ENCODE measurements around the gene ASCC1.
"Not testable (repeated sequence)": the region's sequence is repeated elsewhere in the genome, so short reads cannot be mapped to it uniquely, and the experiment has no call there.

The ASCC1 gene

DNA sequence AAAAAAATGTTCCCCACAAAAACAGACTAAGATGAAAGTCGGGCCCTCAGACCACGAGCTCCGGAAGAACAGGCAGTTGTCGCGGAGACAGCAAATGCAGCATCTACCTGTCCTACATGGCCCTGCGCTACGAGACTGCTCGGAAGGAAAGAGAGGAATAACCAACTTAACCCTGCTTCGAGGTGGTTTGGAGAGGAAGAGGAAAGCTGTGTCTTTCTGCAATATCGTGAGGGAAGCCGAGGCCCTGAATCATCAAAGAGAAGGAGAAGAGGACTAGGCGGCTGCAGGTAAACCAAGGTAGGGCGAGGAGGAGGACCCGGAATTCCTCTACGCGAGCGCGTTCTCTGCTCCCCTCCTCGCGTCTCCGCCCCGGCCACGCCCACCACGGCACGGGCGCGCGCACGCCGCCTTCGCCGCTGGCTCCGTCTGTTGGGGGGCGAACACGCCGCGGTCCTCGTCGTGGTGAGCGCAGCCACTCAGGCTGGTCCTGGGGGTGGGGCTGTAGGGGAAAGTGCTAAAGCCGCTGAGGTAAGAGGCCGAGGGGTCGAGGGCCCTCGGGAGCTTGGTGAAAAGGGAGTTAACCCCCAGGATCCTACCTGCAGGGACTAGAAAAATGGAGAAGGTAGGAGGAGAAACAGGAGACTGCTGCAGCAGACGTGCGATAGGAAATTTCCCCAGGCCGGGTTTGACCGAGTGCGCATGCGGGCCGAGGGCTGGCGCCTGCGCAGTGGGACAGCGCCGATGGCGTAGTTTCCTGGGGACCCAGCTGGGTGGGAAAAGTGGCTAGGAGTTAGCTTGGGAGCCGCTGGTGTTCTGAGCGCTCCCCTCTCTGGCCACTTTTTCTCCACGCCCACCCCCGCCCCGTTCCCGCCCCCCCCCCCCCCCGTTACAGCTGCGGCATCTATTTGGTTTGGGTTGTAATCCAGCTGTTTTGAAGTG lies at the start of gene ASCC1, which contains the start of gene ANAPC16:
ASCC1 (minus strand) TSS at position 666 of the 939 bp plus-strand sequence. CDS start 2,978 bp downstream, outside the sequence.
ANAPC16 (plus strand) TSS at position 402 of the 939 bp plus-strand sequence. CDS start 7,903 bp downstream, outside the sequence.
- DNase-seq, result peak; percentile 97

GRCh38 chr10:72265508-72265907 lies 49.4 kb upstream of the ASCC1 start:
- DNase-seq, result no peak

DNA sequence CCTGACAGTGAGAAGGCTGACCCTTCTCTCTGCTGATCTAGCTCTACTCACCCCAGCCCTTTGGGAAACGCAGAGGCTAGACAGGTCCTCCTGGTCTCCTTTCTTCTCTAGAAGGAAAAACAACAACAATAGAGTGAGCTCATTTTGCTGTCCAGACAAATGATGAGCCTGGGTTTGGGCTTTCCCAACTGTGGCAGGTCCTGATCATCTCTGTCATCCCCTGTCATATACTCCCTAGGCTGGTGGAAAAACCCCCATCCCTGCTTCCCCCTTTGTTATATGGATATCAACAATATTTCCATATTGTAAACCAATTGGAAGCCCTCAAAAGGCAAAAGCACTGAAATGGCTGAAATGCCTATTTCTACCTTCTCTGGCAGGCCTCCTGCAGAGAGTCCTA lies 48.5 kb upstream of the ASCC1 start:
- DNase-seq, result no peak

GRCh38 chr10:72263613-72264241 lies 47.7 kb upstream of the ASCC1 start:
- DNase-seq, result no peak

- DNase-seq, result no peak
Measured at GRCh38 chr10:72261784-72262404, 45.8 kb upstream of the ASCC1 start.

DNA sequence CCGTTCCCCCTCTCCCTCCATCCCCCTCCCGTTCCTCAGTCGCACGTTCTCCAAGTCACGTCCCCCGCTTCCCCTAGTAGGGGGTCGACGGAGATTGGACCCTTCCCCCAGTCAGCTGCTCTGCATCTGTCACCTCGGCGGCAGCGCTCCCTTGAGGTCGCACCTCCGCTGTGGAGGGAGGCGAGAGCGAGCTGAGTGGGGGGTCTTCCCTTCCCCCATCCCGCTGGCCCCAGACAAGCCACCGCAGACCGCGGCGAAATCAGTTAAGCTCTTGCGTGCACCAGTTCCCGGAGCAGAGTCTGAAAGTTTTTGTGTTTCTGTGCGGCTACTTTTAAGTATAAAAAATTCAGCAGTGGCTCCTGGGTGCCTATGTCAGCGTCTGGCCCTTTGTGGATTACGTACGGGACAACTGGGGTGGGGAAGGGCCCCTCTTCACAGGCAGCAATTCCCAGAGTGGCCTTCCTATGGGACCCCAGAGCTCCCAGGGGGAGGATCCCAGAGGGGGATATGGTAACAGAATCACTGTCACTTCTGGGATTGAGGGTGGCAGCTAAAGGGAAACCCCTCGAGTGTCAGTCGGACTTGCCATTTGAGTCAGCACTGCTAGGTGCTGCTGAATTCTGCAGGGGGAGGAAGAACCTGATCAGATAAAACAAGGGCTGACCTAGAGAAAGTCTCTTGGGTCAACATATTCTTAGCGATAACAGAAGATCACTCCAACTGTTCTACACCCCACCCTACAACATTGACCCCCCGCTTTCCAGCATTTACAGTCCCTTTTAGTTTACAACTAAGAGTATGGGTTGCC lies 45.1 kb upstream of the ASCC1 start:
- no peak for DNase-seq

GRCh38 chr10:72260239-72260975 lies 44.3 kb upstream of the ASCC1 start:
- peak; percentile 95 for DNase-seq

GRCh38 chr10:72259491-72260238 lies 43.6 kb upstream of the ASCC1 start:
- DNase-seq, result peak; percentile 76

- DNase-seq, result no peak
Measured at GRCh38 chr10:72258617-72259016, 42.5 kb upstream of the ASCC1 start.

GRCh38 chr10:72257051-72257892 lies 41.2 kb upstream of the ASCC1 start:
- no peak for DNase-seq

GRCh38 chr10:72255977-72256729 lies 40.1 kb upstream of the ASCC1 start:
- no peak for DNase-seq

DNA sequence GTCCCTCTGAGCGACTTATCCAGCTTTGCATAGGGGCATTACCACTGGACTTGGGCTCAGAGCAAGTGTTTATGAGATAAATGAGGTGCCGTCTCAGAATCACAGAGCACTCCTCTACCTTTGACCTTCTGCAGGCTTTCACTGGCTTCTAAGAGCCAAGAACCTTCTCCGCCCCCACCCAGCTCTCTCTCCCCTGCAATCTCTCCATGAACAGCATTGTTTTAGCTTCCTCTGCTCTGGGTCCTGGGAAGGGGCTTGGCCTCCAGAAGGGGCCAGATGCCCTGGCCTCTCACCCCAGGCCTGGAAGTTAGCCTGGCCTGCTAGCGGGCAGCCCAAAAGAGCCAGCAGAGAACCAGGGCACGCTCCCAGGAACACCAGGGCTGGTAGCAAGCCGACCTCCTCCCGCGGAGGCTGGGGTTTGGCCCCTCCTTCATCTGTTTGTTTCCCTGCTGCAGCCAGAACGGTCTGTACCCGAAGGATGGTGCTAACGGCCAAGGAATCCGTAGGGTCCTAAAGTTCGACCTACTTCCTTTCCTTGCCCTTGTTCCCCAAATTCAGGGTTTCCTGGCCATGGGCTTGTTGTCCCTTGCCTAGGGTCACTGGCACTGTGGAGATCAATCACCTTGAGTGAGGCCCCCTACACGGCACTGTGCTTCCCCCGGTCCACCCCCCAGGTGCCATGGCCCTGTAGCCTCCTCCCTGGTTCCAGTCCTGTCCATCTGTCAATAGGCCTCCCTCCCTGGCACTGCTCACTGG lies 38.9 kb upstream of the ASCC1 start:
- DNase-seq, result peak; percentile 89

GRCh38 chr10:72253578-72253977 lies 37.5 kb upstream of the ASCC1 start:
- DNase-seq, result no peak

DNA sequence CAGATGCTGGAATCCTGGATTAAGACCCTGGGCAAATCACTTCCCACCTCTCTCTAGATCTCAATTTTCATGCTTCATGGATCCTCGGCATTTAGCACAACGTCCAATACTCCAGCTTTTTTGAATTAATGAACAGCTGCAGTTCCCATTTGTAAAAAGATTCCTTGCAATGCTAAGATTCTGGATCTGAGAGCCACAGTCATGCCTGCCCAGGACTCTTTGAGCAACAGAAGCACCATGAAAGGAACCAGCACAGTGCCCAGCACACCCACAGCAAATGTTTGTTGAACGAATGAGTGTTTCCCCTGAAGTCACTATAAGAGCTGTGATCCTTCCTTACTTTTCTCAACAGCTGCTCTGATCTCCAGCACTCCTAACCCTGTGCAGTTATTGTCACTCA lies 36.9 kb upstream of the ASCC1 start:
- no peak for DNase-seq

DNA sequence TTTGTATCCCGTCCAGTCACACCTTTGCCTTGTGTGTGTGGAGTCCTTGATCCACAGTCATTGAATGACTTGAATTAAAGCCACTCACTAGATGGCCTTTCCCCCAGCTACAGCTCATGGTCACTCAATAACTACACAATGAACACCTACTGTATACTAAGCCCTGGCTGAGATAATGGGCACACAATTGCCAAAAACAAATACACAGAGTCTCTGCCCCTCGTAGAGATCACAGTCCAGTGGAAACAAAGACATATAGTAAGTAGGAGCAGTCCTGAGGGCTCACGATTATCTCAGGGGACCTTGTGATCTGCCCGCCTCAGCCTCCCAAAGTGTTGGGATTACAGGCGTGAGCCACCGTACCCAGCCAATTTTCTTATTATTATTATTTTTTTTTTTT lies 35.6 kb upstream of the ASCC1 start:
- no peak for DNase-seq

DNA sequence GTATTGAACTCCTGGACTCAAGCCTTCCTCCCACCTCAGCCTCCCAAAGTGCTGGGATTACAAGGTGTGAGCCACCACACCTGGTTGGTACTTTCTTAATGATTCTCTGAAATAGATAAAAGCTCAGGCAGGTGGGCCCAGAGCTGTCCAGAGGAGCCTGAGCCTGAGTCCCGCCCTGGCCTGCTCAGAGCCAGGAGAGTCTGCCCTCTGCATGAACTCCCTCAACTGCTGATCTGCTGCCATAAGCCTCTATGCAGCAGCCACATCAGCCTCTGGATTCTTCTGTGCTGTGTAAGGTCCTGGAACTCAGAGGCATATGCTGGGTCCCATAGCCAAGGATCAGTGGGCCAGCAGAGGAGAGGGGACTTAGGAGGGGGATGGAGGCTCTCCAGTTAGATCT lies 34.6 kb upstream of the ASCC1 start:
- DNase-seq, result peak; percentile 86

DNA sequence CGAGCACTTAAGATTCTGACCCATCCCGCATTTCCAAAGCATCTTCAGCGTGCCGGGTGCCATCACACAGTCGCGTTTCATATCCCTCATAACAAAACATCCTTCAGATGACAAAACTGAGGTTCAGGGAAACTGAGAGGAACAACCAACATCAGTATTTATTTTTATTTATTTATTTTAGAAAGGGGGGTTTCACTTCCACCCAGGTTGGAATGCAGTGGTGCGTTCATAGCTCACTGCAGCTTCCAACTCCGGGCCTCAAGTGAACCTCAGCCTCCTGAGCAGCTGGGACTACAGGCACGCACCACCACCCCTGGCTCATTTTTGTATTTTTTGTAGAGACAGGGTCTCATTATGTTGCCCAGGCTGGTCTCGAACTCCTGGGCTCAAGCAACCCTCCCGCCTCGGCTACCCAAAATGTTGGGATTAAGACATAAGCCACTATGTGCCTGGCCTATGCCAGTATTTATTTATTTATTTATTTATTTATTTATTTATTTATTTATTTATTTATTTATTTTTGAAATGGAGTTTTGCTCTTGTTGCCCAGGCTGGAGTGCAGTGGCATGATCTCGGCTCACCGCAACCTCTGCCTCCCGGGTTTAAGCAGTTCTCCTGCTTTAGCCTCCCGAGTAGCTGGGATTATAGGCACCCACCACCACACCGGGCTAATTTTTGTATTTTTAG lies 33.2 kb upstream of the ASCC1 start:
- not testable (repeated sequence) for DNase-seq

Measured in left hindlimb (tissue), 1 donor.